Esophagus (tissue), 2 donors: ENCODE measurements around the gene ANKS1A. TPM values are rescaled to one million over a fixed set of nuclear protein-coding genes. Genes with fewer than 3 reads are reported as not detected.

Experiments used
- H3K27ac ChIP-seq, 2 donors: one replicate each; pipeline ENCODE4 v1.5.1; 2013; ENCODE audit warnings: low read depth in 2 of 2, mild to moderate bottlenecking in 2 of 2, inconsistent platforms in 1 of 2, low read length in 1 of 2, moderate library complexity in 1 of 2
- H3K27me3 ChIP-seq, 2 donors: one replicate each; pipeline ENCODE4 v1.6.1; 2013; ENCODE audit warnings: low read length in 2 of 2, control low read depth in 1 of 2, mild to moderate bottlenecking in 1 of 2; ENCODE audit not compliant: insufficient read depth in 2 of 2, control insufficient read depth in 1 of 2
- H3K36me3 ChIP-seq, 2 donors: one replicate each; pipeline ENCODE4 v1.6.1; 2013; ENCODE audit warnings: low read length in 1 of 2; ENCODE audit not compliant: control insufficient read depth in 2 of 2, insufficient read depth in 2 of 2
- H3K4me1 ChIP-seq, 2 donors: one replicate each; pipeline ENCODE4 v1.6.1; 2013; ENCODE audit warnings: low read length in 1 of 2; ENCODE audit not compliant: control insufficient read depth in 2 of 2, insufficient read depth in 2 of 2
- H3K4me3 ChIP-seq, 2 donors: one replicate each; pipeline ENCODE4 v1.5.1; 2013; ENCODE audit warnings: low read length in 2 of 2, mild to moderate bottlenecking in 2 of 2, low read depth in 1 of 2, moderate library complexity in 1 of 2
- H3K9me3 ChIP-seq, 2 donors: one replicate each; pipeline ENCODE4 v1.6.1; 2013; ENCODE audit warnings: mild to moderate bottlenecking in 2 of 2, low read depth in 1 of 2, low read length in 1 of 2, moderate library complexity in 1 of 2; ENCODE audit not compliant: control insufficient read depth in 2 of 2, insufficient read depth in 1 of 2
- WGBS, 2 donors: extraction: QIAGEN DNeasy Blood & Tissue Kit; methylation state at CpG; one replicate each; pipeline ENCODE4 v1.1.7; 2013; 5-methylcytosine and 5-hydroxymethylcytosine counted together
- polyA plus RNA-seq, 2 donors: library from polyadenylated mRNA; stranded (reverse); fragments of 200-250 nt; gene quantifications; one replicate each; pipeline ENCODE4 v1.2.3, GENCODE V29; 2013
- donor health status: healthy with polysubstance abuse.
- donor health status: Bipolar disorder and iron deficiency.

The ANKS1A gene
- polyA plus RNA-seq, 2 donors, result 6.3 to 7.7 TPM

GRCh38 chr6:35050757-35051330 is 161.8 kb downstream of the ANKS1A start:
- peaks cover 0 to 13% of the 10 kb centered on the region in 2 donors for H3K36me3 ChIP-seq
- H3K27me3 ChIP-seq, result no peaks in the 10 kb centered on the region
- H3K4me1 ChIP-seq, result peaks cover 4 to 14% of the 10 kb centered on the region in 2 donors
- WGBS, 2 donors, result 88 to 89% methylated on average over 10 of the region's 10 CpGs
- peak overlapping the region; percentile 65 to 69 for H3K27ac ChIP-seq
- no peak overlapping the region for H3K4me3 ChIP-seq
- no peaks in the 10 kb centered on the region for H3K9me3 ChIP-seq

DNA sequence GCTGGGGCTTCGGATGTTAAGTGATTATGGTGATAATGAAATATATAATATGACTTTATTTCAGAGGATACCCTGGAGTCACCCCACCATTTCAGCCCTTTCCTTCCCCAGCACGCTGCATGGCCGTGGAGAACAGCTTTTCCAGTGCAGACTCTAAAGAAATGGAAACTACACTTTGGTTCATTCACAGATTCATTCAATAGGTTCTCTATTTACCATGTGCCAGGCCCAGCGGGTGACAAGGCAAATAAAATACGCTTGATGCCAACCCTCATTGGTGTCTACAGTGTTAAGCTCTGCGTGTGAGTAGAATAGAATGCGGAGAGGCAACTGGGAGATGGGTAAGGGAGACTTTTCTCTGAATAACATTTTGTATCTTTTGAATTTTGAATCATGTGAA is 162.3 kb downstream of the ANKS1A start:
- Histone ChIP-seq H3K36me3 (peaks cover 0 to 14% of the 10 kb centered on the region in 2 donors), H3K27ac (peak overlapping the region in 1 of 2 donors; percentile 40), H3K9me3 (no peaks in the 10 kb centered on the region), H3K27me3 (no peaks in the 10 kb centered on the region), H3K4me3 (no peak overlapping the region), H3K4me1 (peaks cover 4 to 14% of the 10 kb centered on the region in 2 donors)
- WGBS, 2 donors, result 95 to 98% methylated on average over 7 of the region's 7 CpGs

- Histone ChIP-seq H3K4me3 (no peak overlapping the region), H3K4me1 (peaks cover 4 to 14% of the 10 kb centered on the region in 2 donors), H3K27ac (peak overlapping the region; percentile 11 to 22), H3K36me3 (peaks cover 0 to 16% of the 10 kb centered on the region in 2 donors), H3K27me3 (no peaks in the 10 kb centered on the region), H3K9me3 (no peaks in the 10 kb centered on the region)
- WGBS, 2 donors, result 84 to 91% methylated on average over 7 of the region's 7 CpGs
These were observed 163.0 kb downstream of the ANKS1A start for GRCh38 chr6:35051997-35052583.

DNA sequence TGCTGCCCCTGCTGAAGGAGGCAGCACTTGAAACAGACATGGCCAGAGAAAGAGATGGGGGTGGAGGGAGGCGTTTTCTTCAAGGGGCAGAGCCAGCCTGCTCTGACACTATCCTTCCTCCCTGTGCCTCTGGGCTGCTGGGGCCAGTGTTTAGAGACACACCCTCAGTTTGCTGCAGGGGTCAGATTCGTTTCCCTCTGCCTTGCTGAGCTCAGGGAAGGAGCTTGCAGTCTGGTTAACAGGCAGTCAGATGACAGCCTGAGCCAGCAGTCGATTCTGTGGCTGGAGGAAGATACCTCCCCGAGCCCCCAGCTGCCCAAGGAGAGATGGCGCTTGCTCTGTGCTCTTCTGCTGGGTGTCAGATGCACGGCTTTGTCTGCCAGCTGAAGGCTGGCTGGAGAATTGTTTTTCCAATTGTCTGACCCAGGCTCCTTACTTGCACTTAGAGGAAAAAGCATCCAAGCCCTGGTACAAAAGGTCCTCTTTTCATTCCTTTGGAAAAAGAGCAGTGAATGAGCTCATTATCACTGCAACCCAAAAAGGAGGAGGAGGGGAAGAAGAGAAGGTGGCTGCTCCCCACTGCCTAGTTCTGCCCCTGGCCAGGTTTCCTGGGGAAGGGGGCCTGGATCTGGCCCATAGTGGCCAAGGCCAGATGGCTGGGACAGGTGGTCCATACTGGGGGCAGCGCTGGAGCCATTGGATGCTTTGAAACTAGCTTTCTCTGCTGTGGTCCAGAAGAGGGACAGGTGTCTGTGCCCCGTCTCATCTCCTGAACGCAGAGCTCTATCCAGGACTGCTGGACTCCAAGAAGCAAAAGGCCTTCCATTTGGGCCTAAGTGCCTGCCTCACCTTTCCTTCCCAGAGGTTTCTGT is 163.9 kb downstream of the ANKS1A start:
- H3K4me3 ChIP-seq, result no peak overlapping the region
- no peaks in the 10 kb centered on the region for H3K27me3 ChIP-seq
- 65 to 71% methylated on average over 9 of the region's 9 CpGs for WGBS, 2 donors
- peaks cover 4 to 11% of the 10 kb centered on the region in 2 donors for H3K4me1 ChIP-seq
- H3K9me3 ChIP-seq, result no peaks in the 10 kb centered on the region
- H3K27ac ChIP-seq, result peak overlapping the region; percentile 63 to 70
- peaks cover 0 to 16% of the 10 kb centered on the region in 2 donors for H3K36me3 ChIP-seq

GRCh38 chr6:35053701-35054100 is 164.6 kb downstream of the ANKS1A start:
- peaks cover 2 to 16% of the 10 kb centered on the region in 2 donors for H3K36me3 ChIP-seq
- peak overlapping the region; percentile 63 to 70 for H3K27ac ChIP-seq
- no peaks in the 10 kb centered on the region for H3K9me3 ChIP-seq
- 92 to 95% methylated on average over 3 of the region's 3 CpGs for WGBS, 2 donors
- no peak overlapping the region for H3K4me3 ChIP-seq
- H3K4me1 ChIP-seq, result peaks cover 3 to 7% of the 10 kb centered on the region in 2 donors
- H3K27me3 ChIP-seq, result no peaks in the 10 kb centered on the region

- Histone ChIP-seq H3K27me3 (no peaks in the 10 kb centered on the region), H3K4me1 (peaks cover 3% of the 10 kb centered on the region in 2 donors), H3K4me3 (no peak overlapping the region), H3K36me3 (peaks cover 2 to 15% of the 10 kb centered on the region in 2 donors), H3K9me3 (no peaks in the 10 kb centered on the region), H3K27ac (peak overlapping the region in 1 of 2 donors; percentile 70)
- 92 to 96% methylated on average over 8 of the region's 8 CpGs for WGBS, 2 donors
These were observed 165.2 kb downstream of the ANKS1A start for GRCh38 chr6:35054106-35054742.

GRCh38 chr6:35054743-35055130 is 165.7 kb downstream of the ANKS1A start:
- Histone ChIP-seq H3K9me3 (no peaks in the 10 kb centered on the region), H3K36me3 (peaks cover 2 to 20% of the 10 kb centered on the region in 2 donors), H3K27me3 (no peaks in the 10 kb centered on the region), H3K27ac (no peak overlapping the region), H3K4me3 (no peak overlapping the region), H3K4me1 (peaks cover 3% of the 10 kb centered on the region in 2 donors)
- WGBS, 2 donors, result 95 to 98% methylated on average over 1 of the region's 1 CpG

GRCh38 chr6:35055891-35056290 is 166.8 kb downstream of the ANKS1A start:
- peaks cover 3% of the 10 kb centered on the region in 2 donors for H3K4me1 ChIP-seq
- H3K36me3 ChIP-seq, result peaks cover 9 to 28% of the 10 kb centered on the region in 2 donors
- H3K9me3 ChIP-seq, result no peaks in the 10 kb centered on the region
- no peaks in the 10 kb centered on the region for H3K27me3 ChIP-seq
- no peak overlapping the region for H3K27ac ChIP-seq
- 90 to 94% methylated on average over 4 of the region's 4 CpGs for WGBS, 2 donors
- no peak overlapping the region for H3K4me3 ChIP-seq

GRCh38 chr6:35056952-35057351 is 167.9 kb downstream of the ANKS1A start:
- 88 to 92% methylated on average over 8 of the region's 8 CpGs for WGBS, 2 donors

More at GRCh38 chr6:35056952-35057351, 167.9 kb downstream of the ANKS1A start:
- Histone ChIP-seq H3K27ac (peak overlapping the region in 1 of 2 donors; percentile 36), H3K27me3 (no peaks in the 10 kb centered on the region), H3K36me3 (peaks cover 9 to 30% of the 10 kb centered on the region in 2 donors), H3K9me3 (no peaks in the 10 kb centered on the region), H3K4me3 (no peak overlapping the region), H3K4me1 (peaks cover 3% of the 10 kb centered on the region in 2 donors)
